NCI-H187 (cell line): ENCODE results near the gene SLC25A5.

Experiments
- DNase-seq, 2 experiments: peaks; one replicate each; lab custom pipeline; 2025; lab: John Stamatoyannopoulos, UW

SLC25A5 gene

DNA sequence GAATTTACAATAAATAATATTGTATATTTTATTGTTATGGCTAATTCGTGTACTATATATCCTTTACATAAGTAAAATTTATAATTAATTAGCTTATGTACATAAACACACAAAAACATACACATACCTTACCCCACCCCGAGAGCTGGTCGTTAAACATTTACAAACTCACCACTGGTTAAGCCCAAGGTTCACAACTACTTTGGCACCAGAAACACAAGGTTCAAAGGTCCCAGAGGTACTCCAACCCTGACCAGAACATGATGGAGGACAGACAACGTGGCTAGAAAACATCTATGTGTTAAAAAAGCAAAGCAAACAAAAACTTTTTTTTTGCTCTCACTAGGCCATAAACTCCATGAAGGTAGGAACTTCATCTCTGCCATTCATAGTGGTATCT lies 37.7 kb downstream of the SLC25A5 start:
- DNase-seq = no peak

DNA sequence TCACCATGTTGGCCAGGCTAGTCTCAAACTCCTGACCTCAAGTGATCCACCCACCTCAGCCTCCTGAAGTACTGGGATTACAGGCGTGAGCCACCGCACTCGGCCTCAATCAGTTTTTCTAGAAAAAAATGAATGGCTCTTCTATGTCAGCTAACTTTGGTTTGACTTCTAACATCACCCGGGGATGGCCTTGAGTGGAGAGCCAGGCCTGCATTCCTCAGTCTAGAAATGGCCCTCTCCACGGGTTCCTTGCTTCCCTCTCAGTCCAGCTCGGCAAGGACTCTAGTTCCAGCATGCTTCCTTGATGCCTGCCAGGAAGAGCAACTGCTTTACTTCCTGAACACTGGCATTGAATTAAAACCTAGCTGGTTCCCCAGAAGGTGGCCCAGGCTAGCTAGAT lies 39.0 kb downstream of the SLC25A5 start:
- DNase-seq = no peak

- peak in 1 of 2 experiments; percentile 12 for DNase-seq
These were observed 44.0 kb downstream of the SLC25A5 start for GRCh38 chrX:119512146-119512800.

DNA sequence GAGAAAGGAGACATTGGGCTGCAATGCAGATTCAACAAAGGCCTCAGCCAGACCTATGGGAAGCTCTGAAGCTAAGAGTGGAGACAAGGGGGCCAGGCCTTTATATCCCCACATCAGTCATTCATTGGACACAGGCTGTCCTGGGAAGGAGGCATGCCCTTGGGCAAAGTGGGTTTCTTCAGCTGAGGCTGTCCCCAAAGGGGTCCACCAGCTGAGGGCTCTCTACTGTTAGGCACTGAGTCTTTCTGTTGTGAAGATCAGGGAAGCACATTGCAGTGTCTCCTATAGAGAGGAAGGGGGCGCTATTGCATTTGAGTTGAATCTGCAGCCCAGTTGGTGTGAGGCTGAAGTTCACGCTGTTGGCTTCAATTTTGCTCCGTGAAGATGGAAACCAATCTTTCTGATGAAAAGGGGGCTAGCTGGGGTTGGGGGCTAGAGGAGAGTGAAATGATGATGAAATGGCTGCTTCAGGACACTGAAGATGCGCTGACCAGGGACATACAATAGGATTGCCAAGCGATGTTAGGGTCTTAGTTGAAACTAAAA lies 48.0 kb downstream of the SLC25A5 start:
- DNase-seq = peak in 1 of 2 experiments; percentile 38

DNA sequence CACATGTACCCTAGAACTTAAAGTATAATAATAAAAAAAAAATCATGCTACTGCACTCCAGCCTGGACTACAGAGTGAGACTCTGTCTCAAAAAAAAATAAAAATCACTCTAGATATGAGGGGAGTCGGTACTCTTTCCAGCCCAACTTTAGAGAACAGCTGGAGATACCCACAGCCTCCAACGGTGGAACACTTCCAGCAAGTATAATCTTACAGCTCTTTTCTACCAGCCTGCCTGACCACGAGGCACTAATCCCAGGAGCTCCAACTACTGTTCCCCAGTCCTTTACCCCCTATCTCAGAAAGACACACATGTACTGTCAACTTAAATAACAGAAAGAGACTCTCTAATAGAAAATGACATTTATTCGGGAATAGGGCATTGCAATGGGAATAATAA lies 50.1 kb downstream of the SLC25A5 start:
- no peak for DNase-seq
